Left lung (tissue), 10 donors: ENCODE measurements around the gene TSSK3. TPM values are rescaled to one million over a fixed set of nuclear protein-coding genes. Genes with fewer than 3 reads are reported as not detected.

ENCODE experiments used
- ATAC-seq: fragments of 200-7000 bp; cut with Tn5 transposase; one replicate; pipeline ENCODE4 v1.9.1; 2020; ENCODE audit warnings: moderate library complexity
- DNase-seq, 4 donors: peaks; one replicate each; pipeline ENCODE4 v3.0.0-alpha.2; 2013 to 2020
- H3K27ac ChIP-seq, 2 donors: fragments of 200-600 bp; sonication (generic) in 1 of 2; one replicate each; pipeline versions ENCODE4 v1.5.0 to v1.8.0; 2020 to 2021
- H3K27me3 ChIP-seq, 2 donors: fragments of 200-600 bp; sonication (generic) in 1 of 2; one replicate each; pipeline versions ENCODE4 v1.5.0 to v1.8.0; 2020 to 2021
- H3K36me3 ChIP-seq, 2 donors: fragments of 200-600 bp; sonication (generic) in 1 of 2; one replicate each; pipeline versions ENCODE4 v1.5.0 to v1.8.0; 2020 to 2021
- H3K4me1 ChIP-seq, 2 donors: fragments of 200-600 bp; one replicate each; pipeline ENCODE4 v1.8.0; 2021
- H3K4me3 ChIP-seq, 2 donors: fragments of 200-600 bp; sonication (generic) in 1 of 2; one replicate each; pipeline versions ENCODE4 v1.5.0 to v1.8.0; 2020 to 2021; ENCODE audit warnings: mild to moderate bottlenecking in 1 of 2
- H3K9me3 ChIP-seq, 2 donors: fragments of 200-600 bp; sonication (generic) in 1 of 2; one replicate each; pipeline versions ENCODE4 v1.5.0 to v1.8.0; 2020 to 2021
- CTCF ChIP-seq, 2 donors: fragments of 200-600 bp; sonication (generic) in 1 of 2; IDR thresholded peaks; one replicate each; pipeline versions ENCODE4 v1.5.0 to v1.8.0; 2021; ENCODE audit warnings: antibody characterized with exemption in 2 of 2
- intact Hi-C, 2 donors: fragments of 100-400 bp; cut with DNase I; formaldehyde crosslinking; loops; one replicate each; pipeline versions ENCODE4 v1.11.2 to v1.14.2; 2022
- polyA plus RNA-seq, 6 donors: library from polyadenylated mRNA; unstranded; fragments of 120-200 nt; gene quantifications; one replicate each; pipeline ENCODE4 v1.2.1, GENCODE V29; 2013; ENCODE audit not compliant: insufficient read length in 6 of 6
- total RNA-seq, 2 donors: library from RNA; stranded (reverse); fragmentation: NEBNext Ultra II Directional; extraction: Animal tissue kit (Norgen Biotek cat#: 25700); gene quantifications; one replicate each; pipeline ENCODE4 v1.2.1, GENCODE V29; 2021
- donor health status: DM: no; HTN: yes; CAD: no.
- donor health status: DM: no; HTN: no; CAD: no.

Gene TSSK3
- total and polyA plus RNA-seq, 8 donors: 1.8 to 7.8 (median 4.0) TPM

DNA sequence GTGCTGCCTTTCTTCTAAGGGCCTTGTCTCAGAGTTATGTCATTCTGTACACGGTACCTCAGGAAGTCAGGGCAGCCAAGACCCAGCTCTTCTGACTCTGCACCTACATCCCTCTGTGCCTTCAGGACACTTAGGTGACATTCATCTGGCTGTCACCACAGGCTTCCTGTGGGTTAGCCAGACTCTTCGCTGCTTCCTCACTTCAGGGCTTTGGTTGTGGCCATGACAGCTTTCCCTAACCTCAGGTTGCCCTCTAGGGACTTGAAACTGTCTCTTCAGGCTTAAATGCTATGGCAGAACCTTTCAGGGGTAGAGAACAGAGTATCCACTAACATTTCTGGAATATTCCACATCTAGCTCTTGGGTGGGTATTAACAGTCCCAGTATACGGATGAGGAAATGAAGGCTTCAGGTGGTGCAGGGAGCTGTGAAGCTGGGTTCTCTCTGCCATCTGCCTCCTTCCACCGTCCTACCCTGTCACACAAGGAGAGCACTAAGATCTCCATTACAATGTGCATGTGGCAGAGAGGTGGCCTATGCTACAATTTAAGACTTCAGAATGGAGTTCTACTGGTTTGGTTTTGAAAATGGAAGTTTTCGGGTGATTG, 9.9 kb downstream of the TSSK3 start:
- ATAC-seq: peak; percentile 34
- peaks cover 0 to 99% of the 10 kb centered on the region in 2 donors for H3K36me3 ChIP-seq
- no peaks in the 10 kb centered on the region for H3K4me1 ChIP-seq

DNA sequence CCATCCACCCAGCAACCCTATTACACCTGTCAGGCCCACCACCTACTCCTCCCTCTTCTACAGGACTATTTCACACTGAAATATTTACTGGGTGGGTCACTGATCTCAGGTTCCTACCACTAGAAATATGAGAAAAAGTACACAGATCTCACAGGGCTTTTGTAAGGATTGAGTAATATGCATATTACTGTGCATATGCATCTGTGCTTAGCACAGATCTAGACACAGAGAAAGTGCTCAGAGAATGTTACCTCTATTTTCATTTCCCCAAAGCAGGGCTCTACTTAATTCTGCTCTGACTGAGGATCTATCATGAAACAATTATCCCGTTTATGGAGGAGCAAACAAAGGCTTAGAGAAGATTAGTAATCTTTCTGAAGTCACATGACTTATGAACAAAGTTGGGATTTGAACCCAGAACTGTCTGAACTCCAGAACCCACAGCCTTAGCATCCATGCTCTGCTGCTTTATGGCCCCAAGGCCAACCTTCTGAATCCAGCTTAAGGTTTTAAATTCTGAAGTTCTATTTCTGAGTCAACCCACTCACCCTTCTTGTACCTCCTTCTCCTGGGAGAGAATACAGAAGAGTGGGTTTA, 11.8 kb downstream of the TSSK3 start:
- no peaks in the 10 kb centered on the region for H3K9me3 ChIP-seq
- no peak for TF ChIP-seq CTCF (IDR thresholded peaks at IDR 0.05)
- intact Hi-C loops: no loop called here
- H3K27me3 ChIP-seq: no peaks in the 10 kb centered on the region
- H3K4me1 ChIP-seq: no peaks in the 10 kb centered on the region
- no peak overlapping the region for H3K4me3 ChIP-seq
- no peak overlapping the region for H3K27ac ChIP-seq
- ATAC-seq (no peak), DNase-seq (no peak)
- H3K36me3 ChIP-seq: peaks cover 0 to 99% of the 10 kb centered on the region in 2 donors

More for the DNA sequence above, 9.9 kb downstream of the TSSK3 start:
- no peak for TF ChIP-seq CTCF (IDR thresholded peaks at IDR 0.05)
- Histone ChIP-seq H3K9me3 (no peaks in the 10 kb centered on the region), H3K27ac (no peak overlapping the region), H3K27me3 (no peaks in the 10 kb centered on the region), H3K4me3 (no peak overlapping the region)
- DNase-seq: no peak
- intact Hi-C loops: no loop called here

DNA sequence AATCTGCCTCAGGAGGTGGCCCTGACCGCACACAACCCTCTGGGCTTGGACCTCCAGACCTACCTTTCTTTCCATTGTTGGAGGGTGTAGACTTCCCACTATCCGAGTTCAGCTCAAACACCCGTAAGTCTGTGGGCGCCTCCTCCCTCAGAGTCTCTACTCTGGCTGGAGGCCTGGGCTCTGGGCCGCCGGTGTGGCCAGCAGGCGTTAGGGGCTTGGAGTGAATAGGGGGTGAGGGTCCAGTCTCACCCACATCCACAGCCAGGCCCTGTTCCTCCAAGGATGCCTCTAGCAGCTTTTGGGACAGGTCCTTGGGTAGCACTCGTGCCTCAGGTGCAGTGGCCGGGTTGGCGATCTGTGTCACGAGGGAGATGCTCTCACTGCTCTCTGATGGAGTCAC, 13.9 kb downstream of the TSSK3 start:
- H3K27ac ChIP-seq: no peak overlapping the region
- H3K36me3 ChIP-seq: peaks cover 0 to 100% of the 10 kb centered on the region in 2 donors
- DNase-seq (no peak), ATAC-seq (no peak)
- H3K9me3 ChIP-seq: no peaks in the 10 kb centered on the region
- H3K4me1 ChIP-seq: no peaks in the 10 kb centered on the region
- no peak overlapping the region for H3K4me3 ChIP-seq
- no peak for TF ChIP-seq CTCF (IDR thresholded peaks at IDR 0.05)
- intact Hi-C loops: no loop called here
- H3K27me3 ChIP-seq: no peaks in the 10 kb centered on the region

- intact Hi-C loops: no loop called here
- no peaks in the 10 kb centered on the region for H3K4me1 ChIP-seq
- TF ChIP-seq CTCF (IDR thresholded peaks at IDR 0.05): no peak
- H3K27ac ChIP-seq: no peak overlapping the region
- H3K9me3 ChIP-seq: no peaks in the 10 kb centered on the region
- H3K36me3 ChIP-seq: peaks cover 0 to 100% of the 10 kb centered on the region in 2 donors
- no peak overlapping the region for H3K4me3 ChIP-seq
- no peaks in the 10 kb centered on the region for H3K27me3 ChIP-seq
- DNase-seq (no peak), ATAC-seq (no peak)
These were observed 15.3 kb downstream of the TSSK3 start for GRCh38 chr1:32377541-32378220.

GRCh38 chr1:32380057-32380456, 17.7 kb downstream of the TSSK3 start:
- Histone ChIP-seq H3K27me3 (no peaks in the 10 kb centered on the region), H3K36me3 (peaks cover 0 to 100% of the 10 kb centered on the region in 2 donors), H3K4me1 (no peaks in the 10 kb centered on the region), H3K4me3 (no peak overlapping the region), H3K27ac (no peak overlapping the region), H3K9me3 (no peaks in the 10 kb centered on the region)
- TF ChIP-seq CTCF (IDR thresholded peaks at IDR 0.05): no peak
- ATAC-seq: no peak
- DNase-seq: no peak
- intact Hi-C loops: no loop called here
